GM18498 (cell line): Measurements from ENCODE around the gene DENND5B.
"Not testable (repeated sequence)": the region's sequence is repeated elsewhere in the genome, so short reads cannot be mapped to it uniquely, and the experiment has no call there.

ENCODE experiments used
- ATAC-seq: cut with Tn5 transposase; IDR thresholded peaks from one replicate; pipeline ENCODE4 v1.9.1; 2021; ENCODE audit warnings: mild to moderate bottlenecking, moderate library complexity; ENCODE audit not compliant: unreplicated experiment

The DENND5B gene

DNA sequence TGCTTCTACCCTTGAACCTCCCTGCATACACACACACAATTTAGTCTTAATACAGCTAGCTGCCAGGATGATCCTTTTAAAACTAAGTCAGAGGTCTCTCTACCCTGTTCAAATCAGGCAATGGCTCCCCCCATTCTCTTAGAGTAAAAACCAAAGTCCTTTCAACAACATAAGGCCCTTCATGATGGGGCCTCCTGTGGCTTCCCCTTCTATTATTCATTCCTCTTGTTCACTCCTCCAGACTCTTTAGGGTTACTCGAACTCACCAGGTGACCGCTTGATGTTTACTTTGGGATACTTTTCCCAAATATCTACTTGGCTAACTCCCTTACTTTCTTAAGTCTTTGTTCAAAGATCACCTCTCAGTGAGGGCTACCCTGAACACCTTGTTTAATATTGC, 30.4 kb downstream of the DENND5B start:
- ATAC-seq: no peak

DNA sequence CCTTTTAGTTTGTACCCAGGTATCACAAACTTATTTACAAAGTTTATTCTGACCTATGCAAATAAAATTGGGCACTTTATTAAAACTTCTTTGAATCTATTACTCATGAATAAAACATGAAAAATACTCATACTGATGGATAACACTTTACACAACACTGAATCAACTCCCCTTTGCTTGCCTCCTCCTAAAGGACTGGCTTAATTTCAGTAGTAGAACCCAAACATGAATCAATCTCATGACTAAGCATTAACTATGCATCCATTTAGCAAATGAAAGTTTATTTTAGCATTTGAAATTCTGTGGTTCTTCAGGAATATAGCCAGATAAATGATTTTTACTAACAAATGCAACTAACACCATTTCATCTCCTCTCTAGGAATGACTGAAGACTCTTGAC, 32.4 kb downstream of the DENND5B start:
- no peak for ATAC-seq

DNA sequence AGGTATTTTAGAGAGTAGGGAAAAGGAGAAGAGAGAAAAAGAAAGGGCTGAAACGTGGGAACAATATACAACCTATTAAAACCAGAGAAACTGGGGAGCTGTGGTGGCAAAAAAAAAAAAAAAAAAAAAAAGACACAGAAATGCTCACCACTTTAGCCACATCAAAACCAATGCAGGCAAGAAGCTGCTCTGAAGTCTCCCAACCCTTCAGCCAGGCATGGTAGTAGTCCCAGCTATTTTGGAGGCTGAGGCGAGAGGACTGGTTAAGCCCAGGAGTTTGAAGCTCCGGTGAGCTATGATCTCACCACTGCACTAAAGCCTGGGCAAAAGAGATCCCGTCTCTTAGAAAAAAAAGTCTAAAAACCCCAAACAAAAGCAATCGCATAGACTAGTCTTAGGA, 33.2 kb downstream of the DENND5B start:
- ATAC-seq: no peak

DNA sequence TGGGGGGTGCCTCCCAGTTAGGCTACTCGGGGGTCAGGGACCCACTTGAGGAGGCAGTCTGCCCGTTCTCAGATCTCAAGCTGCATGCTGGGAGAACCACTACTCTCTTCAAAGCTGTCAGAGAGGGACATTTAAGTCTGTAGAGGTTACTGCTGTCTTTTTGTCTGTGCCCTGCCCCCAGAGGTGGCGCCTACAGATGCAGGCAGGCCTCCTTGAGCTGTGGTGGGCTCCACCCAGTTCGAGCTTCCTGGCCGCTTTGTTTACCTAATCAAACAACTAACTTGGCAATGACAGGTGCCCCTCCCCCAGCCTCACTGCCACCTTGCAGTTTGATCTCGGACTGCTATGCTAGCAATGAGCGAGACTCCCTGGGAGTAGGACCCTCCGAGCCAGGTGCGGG, 35.5 kb downstream of the DENND5B start:
- ATAC-seq: not testable (repeated sequence)

DNA sequence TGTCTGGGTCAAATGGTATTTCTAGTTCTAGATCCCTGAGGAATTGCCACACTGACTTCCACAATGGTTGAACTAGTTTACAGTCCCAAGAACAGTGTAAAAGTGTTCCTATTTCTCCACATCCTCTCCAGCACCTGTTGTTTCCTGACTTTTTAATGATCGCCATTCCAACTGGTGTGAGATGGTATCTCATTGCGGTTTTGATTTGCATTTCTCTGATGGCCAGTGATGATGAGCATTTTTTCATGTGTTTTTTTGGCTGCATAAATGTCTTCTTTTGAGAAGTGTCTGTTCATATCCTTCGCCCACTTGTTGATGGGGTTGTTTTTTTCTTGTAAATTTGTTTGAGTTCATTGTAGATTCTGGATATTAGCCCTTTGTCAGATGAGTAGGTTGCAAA, 40.3 kb downstream of the DENND5B start:
- not testable (repeated sequence) for ATAC-seq

DNA sequence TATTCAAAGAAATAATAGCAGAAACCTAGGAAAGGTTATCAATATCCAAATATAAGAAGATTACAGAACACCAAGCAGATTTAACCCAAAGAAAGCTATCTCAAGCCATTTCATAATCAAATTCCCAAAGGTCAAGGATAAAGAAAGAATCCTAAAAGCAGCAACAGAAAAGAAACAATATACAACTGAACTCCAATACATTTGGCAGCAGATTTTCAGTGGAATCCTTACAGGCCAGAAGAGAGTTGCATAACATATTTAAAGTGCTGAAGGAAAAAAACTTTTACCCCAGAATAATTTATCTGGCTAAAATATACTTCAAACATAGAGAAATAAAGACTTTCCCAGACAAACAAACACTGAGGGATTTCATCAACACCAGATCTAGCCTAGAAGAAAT, 54.3 kb downstream of the DENND5B start:
- ATAC-seq: no peak

DNA sequence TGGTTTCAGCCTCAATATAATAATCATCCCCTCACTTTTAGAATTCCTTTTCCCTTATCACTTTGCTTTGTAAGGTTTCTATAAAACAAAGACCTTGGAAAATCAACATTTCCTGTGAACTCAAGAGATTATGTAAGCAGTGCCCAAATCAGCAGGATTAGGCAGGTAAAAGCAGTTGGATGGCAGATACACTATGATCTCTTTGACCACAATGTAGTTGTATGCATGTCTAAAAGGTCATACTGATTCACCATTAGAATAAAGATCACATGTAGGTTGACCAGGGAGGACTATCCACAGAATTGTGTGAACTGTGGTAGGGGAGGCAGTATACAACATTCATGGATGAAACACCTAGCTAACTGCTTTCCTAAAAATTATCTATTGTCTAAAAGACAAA, 57.5 kb downstream of the DENND5B start:
- ATAC-seq: no peak

DNA sequence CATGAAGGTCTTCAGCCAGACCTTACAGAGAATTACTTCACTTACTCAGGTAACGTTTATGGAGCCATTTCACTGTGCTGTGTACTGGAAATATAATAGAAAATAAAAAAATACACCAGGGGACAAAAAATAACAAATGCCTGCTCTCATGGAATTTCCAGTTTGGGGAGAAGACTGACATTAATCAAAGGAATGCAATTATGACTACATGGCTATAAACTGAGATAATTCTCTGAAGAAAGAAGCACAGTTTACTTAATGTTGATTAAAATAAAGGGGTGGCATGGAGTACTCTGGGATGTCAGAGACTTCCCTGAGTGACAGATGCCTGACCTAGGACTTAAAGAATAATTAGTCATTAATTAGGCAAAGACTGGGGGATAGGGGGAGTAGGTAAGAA, 59.0 kb downstream of the DENND5B start:
- ATAC-seq: no peak

DNA sequence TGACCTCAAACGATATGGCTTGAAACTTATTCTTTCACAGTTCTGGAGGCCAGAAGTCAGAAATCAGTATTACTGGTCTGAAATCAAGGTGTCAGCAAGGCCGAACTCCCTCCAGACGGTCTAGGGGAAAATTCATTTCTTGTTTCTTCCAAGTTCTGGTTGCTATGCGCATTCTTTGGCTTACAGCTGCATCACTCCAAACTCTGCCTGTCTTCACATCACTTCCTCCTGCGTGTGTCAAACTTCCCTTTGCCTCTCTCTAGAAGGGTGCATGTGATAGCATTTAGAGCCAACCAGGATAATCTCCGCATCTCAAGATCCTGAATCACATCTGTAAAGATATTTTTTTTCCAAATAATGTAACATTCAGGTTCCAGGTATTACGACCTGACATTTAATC, 62.8 kb downstream of the DENND5B start:
- ATAC-seq: no peak

DNA sequence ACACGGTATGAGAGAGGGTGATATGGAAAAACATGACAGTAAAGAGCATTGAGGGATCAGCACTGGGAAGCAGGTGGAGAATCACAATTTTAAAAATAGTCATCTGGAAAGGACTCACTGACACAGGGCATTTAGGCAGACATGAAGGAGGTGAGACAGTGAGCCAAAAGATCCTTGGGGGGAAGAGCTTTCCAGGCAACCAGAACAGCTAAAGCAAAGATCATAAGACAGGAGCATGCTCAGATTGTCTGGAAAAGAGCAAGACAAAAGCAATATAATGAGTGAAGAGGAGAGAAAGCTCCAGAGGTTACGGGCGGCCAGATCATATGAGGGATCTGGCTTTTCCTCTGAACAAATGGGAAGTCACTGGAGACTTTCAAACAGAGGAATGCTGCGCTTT, 63.9 kb downstream of the DENND5B start:
- ATAC-seq: no peak

DNA sequence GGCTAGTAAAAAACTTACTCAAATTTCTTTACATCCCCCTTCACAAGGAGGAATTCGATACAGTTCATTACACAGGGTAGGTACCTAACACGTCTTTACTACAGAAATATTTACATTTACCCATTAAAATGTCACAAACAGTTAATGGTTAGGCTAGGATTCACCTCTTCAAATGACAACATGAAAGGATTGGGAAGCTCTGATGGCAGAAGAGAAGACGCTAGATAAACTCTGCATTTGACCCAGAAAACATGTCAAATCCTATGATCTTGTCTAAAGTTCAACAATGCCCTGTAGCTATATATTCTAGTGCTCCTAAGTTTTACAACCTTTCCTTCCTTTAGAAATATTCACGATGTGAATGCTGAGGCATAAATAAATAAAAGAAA, 64.8 kb downstream of the DENND5B start:
- ATAC-seq: no peak

DNA sequence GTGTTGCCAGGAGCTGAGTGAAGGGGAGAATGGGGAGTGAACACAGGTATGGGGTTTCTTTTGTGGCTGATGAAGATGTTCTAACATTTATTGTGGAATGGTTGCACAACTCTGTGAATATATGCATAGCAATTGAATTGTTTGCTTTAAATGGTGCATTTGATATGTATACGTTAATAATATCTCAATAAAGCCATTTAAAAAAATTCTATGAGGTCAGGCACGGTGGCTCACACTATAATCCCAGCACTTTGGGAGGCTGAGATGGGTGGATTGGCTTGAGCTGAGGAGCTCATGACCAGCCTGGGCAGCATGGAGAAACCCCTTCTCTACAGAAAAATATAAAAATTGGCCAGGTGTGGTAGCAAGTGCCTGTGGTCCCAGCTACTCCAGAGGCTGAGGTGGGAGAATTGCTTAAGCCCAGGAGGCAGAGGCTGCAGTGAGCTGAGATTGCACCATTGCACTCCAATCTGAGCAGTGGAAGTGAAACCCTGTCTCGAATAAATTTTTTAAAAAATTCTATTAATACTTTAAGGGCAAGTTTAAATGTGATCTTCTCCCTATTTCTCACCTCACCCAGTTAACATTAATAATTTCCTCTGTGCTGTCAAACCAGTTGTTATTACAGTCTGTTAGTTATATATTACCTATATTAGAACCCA, 65.3 kb downstream of the DENND5B start:
- ATAC-seq: no peak

DNA sequence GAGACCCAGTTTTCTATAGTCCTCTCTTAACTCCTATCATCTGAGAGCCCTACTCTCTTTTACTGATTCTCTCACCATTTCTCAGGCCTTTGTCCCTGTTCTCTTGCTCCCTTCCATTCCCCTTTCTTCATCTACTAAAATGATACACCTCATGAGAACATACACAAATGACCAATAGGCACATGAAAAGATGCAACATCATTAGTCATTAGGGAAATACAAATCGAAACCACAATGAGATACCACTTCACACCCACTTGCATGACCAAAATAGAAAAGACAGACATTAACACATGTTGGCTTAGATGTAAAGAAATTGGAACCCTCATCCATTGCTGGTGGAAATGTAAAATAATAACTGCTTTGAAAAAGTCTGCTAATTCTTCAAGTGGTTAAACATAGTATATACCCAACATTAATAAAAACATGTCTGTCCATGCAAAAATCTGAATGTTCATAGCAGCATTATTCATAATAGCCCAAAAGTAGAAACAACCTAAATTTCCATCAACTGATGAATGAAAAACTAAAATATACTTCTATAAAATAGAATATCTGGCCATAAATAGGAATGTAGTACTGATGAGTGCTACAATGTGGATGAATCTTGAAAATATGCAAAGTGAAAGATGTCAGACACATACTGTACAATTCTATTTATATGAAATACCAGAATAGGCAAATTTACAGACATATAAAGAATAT, 66.0 kb downstream of the DENND5B start:
- peak; percentile 89 for ATAC-seq

DNA sequence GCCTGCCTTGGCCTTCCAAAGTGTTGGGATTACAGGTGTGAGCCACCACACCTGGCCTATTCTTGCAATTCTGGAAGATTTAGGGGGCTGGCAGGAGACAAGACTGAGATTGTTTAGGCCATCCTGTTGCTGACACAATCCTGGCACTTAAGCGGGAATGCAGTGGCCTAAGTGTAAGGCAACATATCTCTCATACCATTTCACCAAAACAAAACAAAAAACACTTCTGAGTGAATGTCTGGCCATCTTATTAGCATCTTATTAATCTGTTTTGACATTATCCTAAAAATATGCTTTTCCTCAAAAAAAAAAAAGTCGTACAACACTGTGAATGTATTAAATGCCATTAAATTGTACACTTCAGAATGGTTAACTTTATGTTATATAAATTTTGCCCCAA, 67.6 kb downstream of the DENND5B start:
- ATAC-seq: no peak

DNA sequence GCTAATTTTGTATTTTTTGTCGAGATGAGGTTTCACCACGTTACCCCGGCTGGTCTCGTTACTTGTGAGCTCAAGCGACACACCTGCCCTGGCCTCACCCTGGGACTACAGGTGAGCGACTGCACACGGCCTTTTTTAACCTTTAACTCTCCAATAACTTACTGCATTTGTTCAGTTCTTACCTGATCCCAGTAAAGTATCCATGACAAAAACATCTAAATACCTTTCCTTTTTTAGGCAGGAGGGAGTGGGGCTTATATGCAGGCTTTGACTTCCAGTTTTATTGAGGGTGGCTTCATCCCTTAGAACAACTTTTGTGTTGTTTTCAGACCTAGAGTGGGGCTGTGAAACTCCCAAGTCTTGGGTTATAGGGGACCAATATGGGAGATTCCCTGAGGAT, 68.3 kb downstream of the DENND5B start:
- ATAC-seq: no peak

DNA sequence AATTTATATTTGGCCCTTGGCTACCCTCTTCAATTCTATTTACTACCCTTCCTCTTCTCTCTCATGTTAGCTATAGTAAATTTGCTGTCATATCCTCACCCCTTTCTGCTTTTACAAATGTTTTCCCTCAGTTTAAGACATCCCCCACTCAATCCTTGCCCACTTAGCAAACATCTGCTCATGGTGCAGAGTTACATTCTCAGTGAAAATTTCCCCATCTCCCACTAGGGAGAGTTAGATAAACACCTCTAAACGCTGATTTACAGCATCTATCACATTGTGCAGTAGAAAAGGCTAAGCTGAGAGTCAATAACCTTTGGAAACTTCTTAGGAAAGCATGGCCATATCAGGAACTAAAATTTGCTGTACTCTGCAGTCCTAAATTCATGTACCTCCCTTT, 69.0 kb downstream of the DENND5B start:
- ATAC-seq: no peak

DNA sequence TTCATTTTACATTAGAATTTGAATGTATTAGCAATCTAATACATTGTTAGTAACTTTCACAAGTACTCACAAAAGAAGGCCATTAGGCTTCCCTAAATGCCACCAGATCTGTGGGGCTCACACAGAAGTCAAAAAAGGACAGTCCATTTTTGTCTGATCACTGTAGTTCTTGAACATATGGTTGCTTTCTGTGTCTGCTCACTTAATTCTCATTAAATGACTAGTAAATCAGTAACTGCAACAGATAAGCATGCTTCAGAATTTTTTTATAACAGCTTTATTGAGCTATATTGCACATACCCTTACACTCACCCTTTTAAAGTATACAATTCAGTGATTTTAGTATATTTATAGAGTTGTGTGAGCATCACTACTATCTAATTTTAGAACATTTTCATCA, 71.4 kb downstream of the DENND5B start:
- no peak for ATAC-seq

DNA sequence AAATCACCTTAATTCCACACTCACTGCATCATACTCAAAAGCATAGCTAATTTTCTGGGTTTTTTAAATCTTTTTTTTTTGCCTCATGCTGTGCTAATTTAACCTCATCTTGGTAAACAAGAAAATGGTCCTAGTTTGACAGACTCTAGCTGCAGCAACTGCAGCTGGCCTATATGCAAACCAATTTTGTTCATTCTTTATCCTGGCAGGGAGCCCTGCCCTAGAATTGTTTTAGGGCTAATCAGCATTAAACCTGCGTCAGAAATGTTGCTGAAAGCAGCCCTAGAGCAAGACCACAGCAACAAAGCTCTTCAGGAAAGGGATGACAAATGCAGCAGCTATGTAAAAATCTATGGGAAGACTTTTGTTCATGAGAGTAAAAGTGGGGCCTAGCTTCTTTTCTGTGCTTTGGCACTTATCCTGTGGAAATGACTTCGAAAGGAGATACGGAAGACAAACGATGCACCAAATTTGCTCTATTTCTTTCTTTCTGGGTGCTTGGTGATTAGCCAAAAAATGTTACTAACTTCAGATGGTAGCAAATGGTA, 72.2 kb downstream of the DENND5B start:
- no peak for ATAC-seq

DNA sequence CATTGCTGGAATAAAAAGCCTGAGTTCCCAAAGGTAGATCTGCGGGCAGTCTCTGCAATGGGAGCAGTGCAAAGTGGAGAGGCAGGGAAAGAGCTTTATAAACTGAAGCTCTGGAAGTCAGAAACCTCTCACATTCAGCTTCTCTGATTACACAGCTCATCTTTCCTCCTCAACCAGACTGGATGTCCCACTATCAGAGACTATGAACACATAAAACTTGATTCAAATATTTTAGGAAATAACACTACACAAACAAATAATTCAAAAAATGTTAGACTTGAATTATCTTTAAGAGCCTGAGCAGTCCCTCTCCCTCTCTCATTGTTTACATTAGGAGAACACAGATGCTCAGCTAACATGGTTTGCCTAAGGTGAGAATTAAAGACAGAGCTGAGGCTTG, 72.9 kb downstream of the DENND5B start:
- no peak for ATAC-seq

DNA sequence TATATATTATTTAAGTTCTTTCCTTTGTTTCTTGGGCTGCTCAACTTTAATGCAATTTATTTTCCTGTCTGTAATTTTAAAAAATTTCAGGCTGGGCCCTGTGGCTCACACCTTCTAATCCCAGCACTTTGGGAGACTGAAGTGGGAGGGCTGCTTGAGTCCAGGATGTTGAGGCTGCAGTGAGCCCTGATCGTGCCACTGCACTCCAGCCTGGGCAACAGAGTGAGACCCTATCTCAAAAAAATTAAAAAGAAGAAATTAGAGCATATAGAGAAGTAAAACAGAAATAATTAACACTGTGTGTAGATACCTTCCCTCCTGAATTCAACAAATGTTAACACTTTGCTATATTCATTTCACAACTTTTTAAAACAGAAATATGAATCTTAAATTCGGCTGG, 74.2 kb downstream of the DENND5B start:
- ATAC-seq: no peak

DNA sequence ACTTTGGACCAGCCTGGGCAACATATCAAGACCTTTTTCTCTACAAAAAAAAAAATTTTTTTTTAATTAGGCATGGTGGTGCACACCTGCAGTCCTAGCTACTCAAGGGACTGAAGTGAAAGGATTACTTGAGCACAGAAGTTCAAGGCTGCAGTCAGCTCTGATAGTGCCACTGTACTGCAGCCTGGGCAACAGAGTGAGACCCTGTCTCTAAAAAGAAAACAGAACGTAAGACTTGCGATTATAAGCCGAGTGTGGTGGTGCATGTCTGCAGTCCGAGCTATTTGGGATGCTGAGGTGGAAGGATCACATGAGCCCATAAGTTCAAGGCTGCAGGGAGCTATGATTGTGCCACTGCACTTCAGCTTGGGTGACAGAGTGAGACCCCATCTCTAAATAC, 76.0 kb downstream of the DENND5B start:
- ATAC-seq: no peak

DNA sequence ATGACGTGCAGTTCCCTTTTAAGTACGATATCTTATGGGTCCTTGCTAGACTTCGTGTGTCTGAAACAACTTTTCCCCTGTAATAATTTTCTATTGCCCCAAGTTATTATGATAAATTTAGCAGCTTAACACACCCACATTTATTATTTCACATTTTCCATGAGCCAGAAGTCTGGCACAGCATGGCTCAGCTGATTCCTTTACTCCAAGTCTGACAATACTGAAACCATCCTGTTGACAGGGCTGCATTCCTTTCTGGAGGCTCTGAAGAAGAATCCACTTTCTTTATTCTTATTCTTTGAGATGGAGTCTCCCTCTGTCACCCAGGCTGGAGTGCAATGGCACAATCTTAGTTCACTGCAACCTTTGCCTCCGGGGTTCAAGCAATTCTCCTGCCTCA, 80.9 kb downstream of the DENND5B start:
- no peak for ATAC-seq
